ENCODE measurements around the gene HCAR2.
A peak's percentile ranks its signal among the peaks of the same experiment; 100 is the strongest.
"Not testable (repeated sequence)": the region's sequence is repeated elsewhere in the genome, so short reads cannot be mapped to it uniquely, and the experiment has no call there.

The HCAR2 gene

GRCh38 chr12:122659579-122659978 lies 43.6 kb downstream of the HCAR2 start:
- Histone ChIP-seq H3K4me2 (ENCODE audit: low read length, poor library complexity, severe bottlenecking) (no peak overlapping the region), H3K4me1 (ENCODE audit: control insufficient read depth, insufficient read depth, low read depth, low read length) (no peaks in the 10 kb centered on the region), H3K79me1 (replicated peaks; ENCODE audit: low read length, poor library complexity, severe bottlenecking) (no peaks in the 10 kb centered on the region), H2AFZ (ENCODE audit: low read depth, low read length) (no peak overlapping the region), H3K36me3 (ENCODE audit: control insufficient read depth in 1 of 2, insufficient read depth in 2 of 2, low read depth in 1 of 2, low read length in 2 of 2) (no peaks in the 10 kb centered on the region), H2BK120ac (ENCODE audit: low read depth, low read length) (no peak overlapping the region), H3K4me3 (ENCODE audit: insufficient read depth in 1 of 2, low read depth in 1 of 2, low read length in 2 of 2) (no peak overlapping the region), H3K27ac (ENCODE audit: low read length, poor library complexity, severe bottlenecking) (no peak overlapping the region), H3K4ac (ENCODE audit: low read depth in 1 of 2, low read length in 2 of 2) (no peak overlapping the region), H3K23ac (ENCODE audit: low read length in 2 of 2) (no peak overlapping the region), H2AK5ac (ENCODE audit: low read length, severe bottlenecking) (no peak overlapping the region), H4K91ac (ENCODE audit: low read length) (no peak overlapping the region), H3K9me3 (ENCODE audit: control insufficient read depth, low read length) (no peaks in the 10 kb centered on the region), H2BK15ac (ENCODE audit: low read depth, poor library complexity, severe bottlenecking) (no peak overlapping the region), H2BK5ac (ENCODE audit: low read depth, low read length, poor library complexity, severe bottlenecking) (no peak overlapping the region), H3K9ac (ENCODE audit: low read length) (no peak overlapping the region), H3K27me3 (ENCODE audit: control insufficient read depth in 1 of 2, insufficient read depth in 1 of 2, low read length in 2 of 2) (no peaks in the 10 kb centered on the region), H2BK12ac (ENCODE audit: low read length in 2 of 2) (no peak overlapping the region), H3K18ac (ENCODE audit: low read depth in 1 of 2, low read length in 2 of 2) (no peak overlapping the region), H3K14ac (ENCODE audit: low read length in 2 of 2) (no peak overlapping the region), H4K8ac (ENCODE audit: low read length) (no peak overlapping the region)
- peak; percentile 46 for DNase-seq
- WGBS = 95% methylated on average over 6 of the region's 6 CpGs

DNA sequence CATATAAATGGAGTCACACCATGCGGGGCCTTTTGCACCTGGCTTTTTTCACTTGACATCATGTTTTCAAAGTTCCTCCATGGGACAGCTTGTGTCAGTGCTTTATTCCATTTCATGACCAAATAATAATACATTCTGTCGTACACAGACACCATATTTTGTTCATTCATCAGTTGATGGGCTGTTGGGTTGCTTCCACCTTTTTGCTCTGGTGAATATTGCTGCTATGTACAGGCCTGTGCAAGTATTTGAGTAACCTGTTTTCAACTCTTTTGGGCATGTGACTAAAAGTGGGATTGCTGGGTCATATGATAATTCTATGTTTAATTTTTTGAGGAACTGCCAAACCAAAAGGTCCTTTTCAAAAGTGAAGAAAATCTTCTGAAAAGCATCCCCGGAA lies 46.9 kb downstream of the HCAR2 start:
- H3K36me3 ChIP-seq (ENCODE audit: control insufficient read depth in 1 of 2, insufficient read depth in 2 of 2, low read depth in 1 of 2, low read length in 2 of 2) = no peaks in the 10 kb centered on the region
- no peak overlapping the region for H3K9ac ChIP-seq (ENCODE audit: low read length)
- H2AK5ac ChIP-seq (ENCODE audit: low read length, severe bottlenecking) = no peak overlapping the region
- H2BK5ac ChIP-seq (ENCODE audit: low read depth, low read length, poor library complexity, severe bottlenecking) = no peak overlapping the region
- H3K4ac ChIP-seq (ENCODE audit: low read depth in 1 of 2, low read length in 2 of 2) = no peak overlapping the region
- no peak overlapping the region for H3K23ac ChIP-seq (ENCODE audit: low read length in 2 of 2)
- H3K27ac ChIP-seq (ENCODE audit: low read length, poor library complexity, severe bottlenecking) = no peak overlapping the region
- H3K14ac ChIP-seq (ENCODE audit: low read length in 2 of 2) = no peak overlapping the region
- no peaks in the 10 kb centered on the region for H3K27me3 ChIP-seq (ENCODE audit: control insufficient read depth in 1 of 2, insufficient read depth in 1 of 2, low read length in 2 of 2)
- no peak for DNase-seq
- no peak overlapping the region for H2AFZ ChIP-seq (ENCODE audit: low read depth, low read length)
- no peaks in the 10 kb centered on the region for H3K4me1 ChIP-seq (ENCODE audit: control insufficient read depth, insufficient read depth, low read depth, low read length)
- WGBS = 100% methylated on average over 3 of the region's 3 CpGs
- no peak overlapping the region for H2BK12ac ChIP-seq (ENCODE audit: low read length in 2 of 2)
- H2BK120ac ChIP-seq (ENCODE audit: low read depth, low read length) = no peak overlapping the region
- no peak overlapping the region for H4K91ac ChIP-seq (ENCODE audit: low read length)
- H4K8ac ChIP-seq (ENCODE audit: low read length) = no peak overlapping the region
- H3K9me3 ChIP-seq (ENCODE audit: control insufficient read depth, low read length) = no peaks in the 10 kb centered on the region
- H2BK15ac ChIP-seq (ENCODE audit: low read depth, poor library complexity, severe bottlenecking) = no peak overlapping the region
- no peak overlapping the region for H3K18ac ChIP-seq (ENCODE audit: low read depth in 1 of 2, low read length in 2 of 2)
- H3K4me3 ChIP-seq (ENCODE audit: insufficient read depth in 1 of 2, low read depth in 1 of 2, low read length in 2 of 2) = no peak overlapping the region
- no peaks in the 10 kb centered on the region for H3K79me1 ChIP-seq (replicated peaks; ENCODE audit: low read length, poor library complexity, severe bottlenecking)
- no peak overlapping the region for H3K4me2 ChIP-seq (ENCODE audit: low read length, poor library complexity, severe bottlenecking)

DNA sequence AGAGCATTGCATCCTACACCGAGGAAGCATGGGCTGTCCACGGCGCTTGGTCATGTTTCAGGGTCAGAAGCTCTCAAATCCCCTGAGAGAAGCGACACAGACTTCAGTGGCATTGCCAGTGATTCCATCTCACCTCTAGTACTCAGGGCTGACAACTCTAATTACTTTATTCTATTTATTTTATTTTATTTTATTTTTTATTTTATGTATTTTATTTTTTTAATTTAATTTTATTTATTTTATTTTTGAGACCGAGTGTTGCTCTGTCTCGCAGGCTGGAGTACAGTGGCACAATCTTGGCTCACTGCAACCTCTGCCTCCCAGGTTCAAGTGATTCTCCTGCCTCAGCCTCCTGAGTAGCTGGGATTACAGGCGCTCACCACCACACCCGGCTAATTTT lies 49.9 kb downstream of the HCAR2 start:
- H2BK12ac ChIP-seq (ENCODE audit: low read length in 2 of 2) = peak overlapping the region in 1 of 2 experiments; percentile 15
- not testable (repeated sequence) for H3K4ac ChIP-seq (ENCODE audit: low read depth in 1 of 2, low read length in 2 of 2); H3K79me1 ChIP-seq (replicated peaks; ENCODE audit: low read length, poor library complexity, severe bottlenecking); DNase-seq; H3K4me2 ChIP-seq (ENCODE audit: low read length, poor library complexity, severe bottlenecking); H2AK5ac ChIP-seq (ENCODE audit: low read length, severe bottlenecking); H3K9me3 ChIP-seq (ENCODE audit: control insufficient read depth, low read length); H3K4me3 ChIP-seq (ENCODE audit: insufficient read depth in 1 of 2, low read depth in 1 of 2, low read length in 2 of 2); H2BK120ac ChIP-seq (ENCODE audit: low read depth, low read length); H2AFZ ChIP-seq (ENCODE audit: low read depth, low read length); H3K14ac ChIP-seq (ENCODE audit: low read length in 2 of 2); H4K8ac ChIP-seq (ENCODE audit: low read length); H3K36me3 ChIP-seq (ENCODE audit: control insufficient read depth in 1 of 2, insufficient read depth in 2 of 2, low read depth in 1 of 2, low read length in 2 of 2); H3K23ac ChIP-seq (ENCODE audit: low read length in 2 of 2); H2BK5ac ChIP-seq (ENCODE audit: low read depth, low read length, poor library complexity, severe bottlenecking); H2BK15ac ChIP-seq (ENCODE audit: low read depth, poor library complexity, severe bottlenecking); H3K27me3 ChIP-seq (ENCODE audit: control insufficient read depth in 1 of 2, insufficient read depth in 1 of 2, low read length in 2 of 2); H3K18ac ChIP-seq (ENCODE audit: low read depth in 1 of 2, low read length in 2 of 2); H3K27ac ChIP-seq (ENCODE audit: low read length, poor library complexity, severe bottlenecking); H3K4me1 ChIP-seq (ENCODE audit: control insufficient read depth, insufficient read depth, low read depth, low read length); H4K91ac ChIP-seq (ENCODE audit: low read length); H3K9ac ChIP-seq (ENCODE audit: low read length)
- 97% methylated on average over 7 of the region's 8 CpGs for WGBS

DNA sequence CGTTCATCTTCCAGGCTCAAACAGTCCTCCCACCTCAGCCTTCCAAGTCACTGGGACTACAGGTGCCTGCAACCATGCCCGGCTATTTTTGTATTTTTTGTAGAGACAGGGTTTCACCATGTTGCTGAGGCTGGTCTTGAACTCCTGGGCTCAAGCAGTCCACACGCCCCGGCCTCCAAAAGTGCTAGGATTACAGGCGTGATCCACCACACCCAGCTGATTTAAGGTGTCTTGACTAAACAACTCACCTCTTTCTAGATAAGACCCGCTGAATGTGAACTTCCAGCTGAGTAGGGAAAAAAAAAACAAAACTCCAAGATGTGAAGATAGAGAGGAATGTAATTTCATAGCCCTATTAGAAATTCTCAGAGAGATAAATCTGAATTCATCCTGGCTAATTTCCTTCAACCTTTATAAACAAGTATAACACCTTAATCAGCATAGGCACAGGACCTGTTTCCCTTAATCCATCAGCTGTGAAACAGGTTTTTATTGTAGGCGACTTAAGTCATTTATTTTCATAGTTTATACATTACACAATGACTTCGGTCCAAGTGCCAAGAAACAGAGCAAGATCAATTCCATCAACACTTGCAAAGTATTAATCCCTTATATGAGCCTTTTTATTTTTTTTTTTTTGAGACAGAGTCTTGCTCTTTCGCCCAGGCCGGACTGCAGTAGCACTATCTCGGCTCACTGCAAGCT lies 51.5 kb downstream of the HCAR2 start:
- H4K8ac ChIP-seq (ENCODE audit: low read length) = no peak overlapping the region
- no peak for DNase-seq
- no peak overlapping the region for H2BK120ac ChIP-seq (ENCODE audit: low read depth, low read length)
- no peak overlapping the region for H2BK12ac ChIP-seq (ENCODE audit: low read length in 2 of 2)
- no peak overlapping the region for H2AFZ ChIP-seq (ENCODE audit: low read depth, low read length)
- H3K9me3 ChIP-seq (ENCODE audit: control insufficient read depth, low read length) = no peaks in the 10 kb centered on the region
- no peak overlapping the region for H3K4me2 ChIP-seq (ENCODE audit: low read length, poor library complexity, severe bottlenecking)
- no peak overlapping the region for H3K9ac ChIP-seq (ENCODE audit: low read length)
- 90% methylated on average over 8 of the region's 11 CpGs for WGBS
- no peak overlapping the region for H3K23ac ChIP-seq (ENCODE audit: low read length in 2 of 2)
- no peak overlapping the region for H2BK15ac ChIP-seq (ENCODE audit: low read depth, poor library complexity, severe bottlenecking)
- no peak overlapping the region for H4K91ac ChIP-seq (ENCODE audit: low read length)
- no peaks in the 10 kb centered on the region for H3K36me3 ChIP-seq (ENCODE audit: control insufficient read depth in 1 of 2, insufficient read depth in 2 of 2, low read depth in 1 of 2, low read length in 2 of 2)
- H3K14ac ChIP-seq (ENCODE audit: low read length in 2 of 2) = no peak overlapping the region
- H3K79me1 ChIP-seq (replicated peaks; ENCODE audit: low read length, poor library complexity, severe bottlenecking) = no peaks in the 10 kb centered on the region
- no peaks in the 10 kb centered on the region for H3K4me1 ChIP-seq (ENCODE audit: control insufficient read depth, insufficient read depth, low read depth, low read length)
- H2AK5ac ChIP-seq (ENCODE audit: low read length, severe bottlenecking) = no peak overlapping the region
- no peak overlapping the region for H3K4me3 ChIP-seq (ENCODE audit: insufficient read depth in 1 of 2, low read depth in 1 of 2, low read length in 2 of 2)
- no peak overlapping the region for H3K18ac ChIP-seq (ENCODE audit: low read depth in 1 of 2, low read length in 2 of 2)
- no peak overlapping the region for H3K4ac ChIP-seq (ENCODE audit: low read depth in 1 of 2, low read length in 2 of 2)
- H2BK5ac ChIP-seq (ENCODE audit: low read depth, low read length, poor library complexity, severe bottlenecking) = no peak overlapping the region
- no peak overlapping the region for H3K27ac ChIP-seq (ENCODE audit: low read length, poor library complexity, severe bottlenecking)
- no peaks in the 10 kb centered on the region for H3K27me3 ChIP-seq (ENCODE audit: control insufficient read depth in 1 of 2, insufficient read depth in 1 of 2, low read length in 2 of 2)

All from mesenchymal stem cell (in vitro differentiated cells and primary cell).